Germinal center (tissue), 1 donor: Measurements from ENCODE around the gene XPR1.

ENCODE experiments used
- DNase-seq: peaks from one replicate; pipeline ENCODE4 v3.0.0; 2012; ENCODE audit warnings: mixed read lengths, low spot score

Gene XPR1

DNA sequence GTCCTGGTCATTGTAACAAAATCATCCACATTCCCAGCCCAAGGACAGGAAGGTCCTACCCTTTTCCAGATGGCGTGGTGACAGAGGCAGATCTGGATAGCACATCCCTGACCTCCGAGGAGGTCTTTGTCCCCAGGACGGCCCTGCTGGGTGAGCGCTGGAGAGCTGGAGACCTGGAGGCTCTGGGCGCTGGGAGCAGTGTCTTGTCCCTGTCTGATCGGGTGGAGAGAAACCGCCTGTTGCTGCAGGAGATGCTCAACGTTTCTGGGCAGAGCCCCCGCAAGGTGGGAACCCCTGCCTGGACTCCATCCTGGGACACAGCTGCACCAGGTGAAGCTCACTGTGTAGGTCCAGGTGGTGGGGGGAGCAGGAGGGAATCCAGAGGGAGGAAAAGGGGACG, 284.9 kb downstream of the XPR1 start:
- no peak for DNase-seq

DNA sequence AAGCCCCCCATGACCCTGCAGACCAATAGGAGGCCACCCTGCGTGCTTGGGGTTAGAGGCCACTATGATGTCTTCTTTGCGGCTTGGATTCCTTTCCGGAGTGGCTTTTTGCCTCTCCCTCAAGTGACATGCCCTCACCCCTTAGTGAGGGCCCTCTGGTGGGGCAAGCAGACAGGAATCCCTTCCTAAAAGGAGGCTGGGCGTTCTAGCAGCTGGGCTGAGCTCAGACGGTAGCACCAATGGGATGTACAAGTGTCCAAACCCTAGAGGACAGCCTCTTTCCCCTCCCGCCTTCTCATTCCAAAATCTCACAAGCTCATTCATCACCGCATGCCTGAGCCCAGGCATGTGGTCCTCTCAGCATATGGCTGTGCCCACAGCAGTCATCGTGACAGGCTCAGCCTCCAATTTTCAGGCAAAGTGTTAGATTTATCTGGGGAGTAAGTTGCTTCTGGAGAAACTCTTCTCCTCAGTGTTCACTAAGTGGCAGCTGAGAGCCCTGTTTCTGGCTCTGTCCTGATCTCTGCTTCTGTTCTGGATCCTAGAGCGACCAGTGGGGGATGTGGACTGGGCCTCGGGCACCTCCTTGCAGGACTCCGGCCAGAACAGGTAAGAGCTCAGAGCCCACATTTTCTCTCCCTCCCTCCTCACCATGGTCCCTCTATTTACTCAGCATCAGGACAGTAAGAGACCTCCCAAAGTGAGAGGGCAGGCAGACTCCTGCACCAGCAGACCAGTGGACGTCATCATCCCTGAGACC, 285.7 kb downstream of the XPR1 start:
- DNase-seq: no peak

DNA sequence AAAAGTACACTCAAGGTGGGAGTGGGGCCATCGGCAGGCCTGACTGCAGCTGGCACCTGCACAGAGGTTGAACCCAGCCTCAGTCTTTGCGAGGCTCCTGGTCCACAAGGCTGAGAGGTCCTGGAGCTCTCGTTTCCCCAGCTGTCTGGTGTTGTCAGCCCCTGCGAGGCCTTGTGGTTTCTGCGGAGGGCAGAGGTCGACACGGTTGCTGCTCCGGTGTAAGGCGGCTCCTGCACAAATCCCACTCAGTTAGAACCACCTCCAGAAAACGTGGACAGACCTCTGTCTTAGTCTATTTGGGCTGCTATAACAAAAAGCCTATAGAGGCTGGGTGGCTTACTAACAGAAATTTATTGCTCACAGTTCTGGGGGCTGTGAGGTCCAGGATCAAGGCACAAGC, 286.7 kb downstream of the XPR1 start:
- no peak for DNase-seq

DNA sequence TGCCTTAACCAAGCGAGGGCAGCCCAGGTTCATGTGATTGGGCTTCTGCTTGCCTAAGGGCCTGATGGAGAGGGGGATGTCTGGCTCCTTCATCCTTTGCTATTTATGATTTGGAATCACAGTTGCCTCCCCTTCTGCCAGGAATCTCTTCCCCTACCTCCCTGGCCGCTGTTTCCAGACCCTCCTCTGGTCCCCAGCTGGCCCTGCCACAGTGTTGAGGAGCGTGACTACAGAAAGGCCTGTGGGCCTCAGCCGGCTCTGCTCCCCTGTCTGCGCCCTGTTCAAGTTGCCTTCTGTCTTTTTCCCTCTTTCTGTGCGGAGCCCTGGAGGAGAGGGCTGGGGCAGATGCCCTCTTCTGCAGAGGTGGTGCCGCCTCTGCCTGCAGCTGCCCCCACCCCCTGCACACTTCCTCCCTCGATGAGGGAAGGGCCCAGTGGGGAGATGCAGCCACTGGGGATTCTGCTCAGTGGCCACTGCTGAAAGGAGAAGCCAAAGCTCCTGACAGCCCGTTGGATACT, 287.4 kb downstream of the XPR1 start:
- DNase-seq: no peak

- no peak for DNase-seq
Measured at GRCh38 chr1:180920193-180920592, 288.4 kb downstream of the XPR1 start.

DNA sequence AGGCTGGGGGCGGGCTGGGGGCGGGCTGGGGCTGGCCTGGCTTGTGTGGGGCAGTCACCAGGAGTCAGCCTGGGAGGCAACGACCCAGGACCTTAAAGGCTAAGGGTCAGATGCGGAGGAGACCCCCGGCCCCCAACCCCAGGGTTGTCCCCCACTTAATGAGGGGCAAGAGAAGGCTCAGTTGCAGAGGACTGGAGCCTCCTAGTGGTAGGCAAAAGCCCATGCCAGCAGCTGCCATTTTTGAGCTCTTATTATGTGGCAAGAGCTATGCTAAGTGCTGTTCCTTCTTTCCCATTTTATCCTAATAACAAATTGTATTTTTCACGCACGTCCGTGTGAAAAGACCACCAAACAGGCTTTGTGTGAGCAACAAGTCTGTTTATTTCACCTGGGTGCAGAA, 288.9 kb downstream of the XPR1 start:
- DNase-seq: no peak

GRCh38 chr1:180921386-180921785, 289.6 kb downstream of the XPR1 start:
- DNase-seq: no peak

- DNase-seq: no peak
Measured at GRCh38 chr1:180921891-180922630, 290.2 kb downstream of the XPR1 start.

- DNase-seq: no peak
Measured at GRCh38 chr1:180922631-180923015, 290.8 kb downstream of the XPR1 start.

GRCh38 chr1:180923021-180923841, 291.4 kb downstream of the XPR1 start:
- DNase-seq: no peak

DNA sequence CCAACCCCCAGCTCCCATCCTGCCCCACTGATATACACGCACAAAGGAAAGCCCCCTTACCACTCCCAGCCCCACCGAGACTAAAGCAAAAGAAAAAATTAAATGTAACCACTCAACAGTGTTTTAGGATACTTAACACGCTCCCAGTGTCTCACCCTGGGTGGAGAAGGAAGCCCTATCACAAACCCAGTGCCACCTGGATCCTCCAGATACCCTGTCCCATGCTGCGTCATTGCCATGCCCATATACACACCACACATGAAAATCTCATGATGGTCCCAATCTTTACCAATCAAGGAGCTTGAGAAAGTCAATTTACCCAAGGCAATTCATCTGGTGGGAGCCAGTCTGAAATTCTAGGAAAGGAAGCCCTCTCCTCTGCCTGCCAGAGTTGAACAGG, 292.1 kb downstream of the XPR1 start:
- no peak for DNase-seq

- DNase-seq: no peak
Measured at GRCh38 chr1:180924939-180925338, 293.1 kb downstream of the XPR1 start.

- no peak for DNase-seq
Measured at GRCh38 chr1:180925471-180926051, 293.7 kb downstream of the XPR1 start.

GRCh38 chr1:180926164-180926981, 294.6 kb downstream of the XPR1 start:
- peak; percentile 46 for DNase-seq

DNA sequence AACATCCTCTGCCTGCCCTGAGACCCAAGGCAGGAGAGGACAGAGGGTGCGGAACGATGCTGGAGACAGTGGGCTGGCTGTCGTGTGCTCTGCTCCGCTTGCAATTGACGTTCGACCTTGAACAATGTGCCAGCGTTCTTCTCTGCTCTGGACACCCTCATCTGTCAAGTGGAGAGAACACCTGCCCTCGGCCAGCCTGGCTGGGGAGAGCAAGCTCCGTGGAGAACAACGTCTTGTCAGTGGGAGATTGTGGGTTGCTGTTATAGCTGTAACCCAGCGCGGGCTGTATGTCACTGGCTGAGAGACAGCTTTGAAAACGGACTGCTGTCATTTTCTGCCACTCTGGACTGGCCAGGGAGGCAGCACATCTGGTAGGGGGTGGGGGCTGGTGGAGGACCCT, 295.5 kb downstream of the XPR1 start:
- DNase-seq: no peak

DNA sequence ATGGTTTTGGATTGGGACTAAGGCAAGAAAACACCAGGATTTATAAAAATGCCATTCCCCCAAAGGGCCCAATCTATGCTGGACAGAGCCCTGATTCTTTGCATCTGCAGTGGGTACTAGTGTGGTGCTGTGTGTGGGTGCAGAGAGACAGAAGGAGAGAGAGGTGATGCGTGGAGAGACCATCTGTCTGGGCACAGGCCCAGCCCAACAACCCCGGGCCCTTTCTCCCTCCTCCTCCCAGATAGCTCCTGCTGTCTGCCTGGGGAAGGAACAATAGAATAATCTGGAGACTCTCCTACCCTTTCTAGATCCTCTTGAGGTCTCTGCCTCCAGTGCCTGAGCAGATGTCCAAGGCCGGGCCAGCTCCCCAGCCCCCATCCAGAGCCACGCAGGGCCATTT, 296.0 kb downstream of the XPR1 start:
- no peak for DNase-seq

- DNase-seq: no peak
Measured at GRCh38 chr1:180928331-180929230, 296.8 kb downstream of the XPR1 start.

DNA sequence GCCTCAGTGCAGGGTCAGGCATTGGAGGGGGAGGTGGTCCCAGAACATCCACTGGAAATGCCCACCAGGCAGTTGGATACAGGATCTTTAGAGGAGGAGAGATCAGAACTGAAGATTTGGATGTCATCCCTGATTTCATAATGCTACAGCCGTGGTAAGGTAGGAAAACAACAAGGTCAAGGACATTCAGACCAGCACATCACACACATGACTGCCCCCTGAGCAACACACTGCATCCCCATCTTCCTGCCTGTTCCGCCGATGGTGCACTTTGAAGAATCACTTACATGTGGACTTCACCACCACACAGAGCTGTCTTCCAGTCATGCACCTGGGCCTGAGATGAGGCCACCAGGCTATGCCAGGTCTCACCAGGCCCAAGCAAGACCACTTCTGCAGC, 297.6 kb downstream of the XPR1 start:
- no peak for DNase-seq

DNA sequence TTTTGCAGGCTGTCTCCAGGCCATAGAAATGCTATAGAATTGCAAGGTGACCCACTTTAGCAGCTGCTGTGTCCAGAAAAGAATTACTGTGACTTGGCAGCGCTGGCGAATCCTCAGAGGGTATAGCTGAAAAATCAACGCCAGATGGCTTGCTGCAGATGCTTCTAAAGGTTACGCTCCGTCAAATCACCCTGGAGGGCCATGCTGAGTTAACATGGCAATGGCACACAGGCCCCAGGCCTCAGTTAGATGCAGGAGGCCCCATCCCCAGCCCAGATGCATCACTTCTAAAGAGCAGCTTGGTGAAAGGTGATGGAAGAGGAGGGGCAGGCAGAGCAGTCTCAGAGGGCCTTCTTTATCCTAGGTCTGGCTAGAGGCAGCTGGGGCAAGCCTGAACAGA, 298.9 kb downstream of the XPR1 start:
- DNase-seq: no peak

DNA sequence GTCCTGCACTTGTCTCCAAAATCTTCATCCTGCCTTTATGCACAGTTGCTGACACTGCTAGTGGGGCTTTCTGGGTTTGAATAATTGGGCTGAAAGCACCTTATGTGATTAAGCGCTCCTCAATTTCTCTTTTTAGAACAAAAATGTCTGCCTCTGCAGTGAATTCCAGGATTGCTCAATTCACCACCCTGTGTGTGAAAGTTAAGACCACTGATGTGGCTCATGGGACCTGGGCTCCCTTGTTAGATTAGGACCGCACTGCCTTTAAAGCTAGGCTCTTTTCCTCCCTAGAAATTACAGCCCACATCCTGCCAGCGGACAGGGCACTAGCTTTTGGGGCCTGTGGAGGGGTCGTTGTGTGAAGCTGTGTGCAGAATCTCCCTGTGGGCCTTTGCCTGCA, 299.7 kb downstream of the XPR1 start:
- DNase-seq: no peak
